GM13976 (cell line): ENCODE data around the gene MLF1.

Experiments used
- DNase-seq: peaks from one replicate; pipeline ENCODE4 v3.0.0; 2012; ENCODE audit warnings: low spot score
- in situ Hi-C: fragments of 300-500 bp; cut with MboI; formaldehyde crosslinking; loops from one replicate; pipeline ENCODE4 v1.12.0; 2022; ENCODE audit warnings: low sequenced_read_pairs, mixed read lengths, inconsistent platforms; ENCODE audit not compliant: unreplicated experiment
- TF ChIP-seq, protein P1 (sequence below): IDR thresholded peaks from 2 replicates; pipeline ENCODE4 v1.5.1; 2012; ENCODE audit warnings: borderline replicate concordance, mild to moderate bottlenecking; ENCODE audit not compliant: insufficient read depth; ENCODE audit errors: extremely low read depth, missing control alignments, control extremely low read depth

MLF1 gene, protein sequence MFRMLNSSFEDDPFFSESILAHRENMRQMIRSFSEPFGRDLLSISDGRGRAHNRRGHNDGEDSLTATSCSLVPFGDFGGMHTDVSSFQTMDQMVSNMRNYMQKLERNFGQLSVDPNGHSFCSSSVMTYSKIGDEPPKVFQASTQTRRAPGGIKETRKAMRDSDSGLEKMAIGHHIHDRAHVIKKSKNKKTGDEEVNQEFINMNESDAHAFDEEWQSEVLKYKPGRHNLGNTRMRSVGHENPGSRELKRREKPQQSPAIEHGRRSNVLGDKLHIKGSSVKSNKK

DNA sequence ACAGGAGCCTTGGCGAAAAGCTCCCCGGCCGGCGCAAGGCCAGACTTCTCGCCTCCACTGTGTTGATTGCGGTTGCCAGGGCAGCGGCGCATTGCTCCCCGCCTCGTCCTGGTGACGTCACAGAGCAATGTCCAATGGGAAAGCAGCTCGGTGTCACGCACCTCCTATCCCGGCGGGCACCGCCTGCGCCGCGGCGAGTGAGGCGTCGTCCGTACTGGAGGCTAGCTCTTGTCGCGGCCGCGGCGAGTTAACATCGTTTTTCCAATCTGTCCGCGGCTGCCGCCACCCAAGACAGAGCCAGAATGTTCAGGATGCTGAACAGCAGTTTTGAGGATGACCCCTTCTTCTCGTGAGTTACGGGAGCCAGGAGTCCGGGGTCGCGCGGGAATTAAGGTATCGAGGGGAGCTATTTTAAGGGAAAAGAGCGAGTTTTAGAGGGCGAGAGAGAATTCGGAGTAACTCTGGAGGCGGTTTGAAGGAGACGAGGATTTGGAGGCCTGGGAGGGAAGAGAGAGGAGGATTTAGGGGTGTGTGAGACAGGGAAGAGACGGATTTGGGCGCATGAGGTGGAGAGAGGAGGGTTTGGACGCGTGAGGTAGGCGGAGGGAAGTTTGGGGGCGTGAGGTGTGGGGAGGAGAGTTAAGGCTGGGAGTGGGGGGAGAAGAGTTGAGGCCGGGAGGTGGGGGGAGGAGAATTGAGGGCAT, at the start of gene MLF1:
MLF1 (plus strand) TSS at position 196 of the 704 bp plus-strand sequence; CDS start at position 303, 107 bp downstream.
- TF ChIP-seq, protein P1, sequence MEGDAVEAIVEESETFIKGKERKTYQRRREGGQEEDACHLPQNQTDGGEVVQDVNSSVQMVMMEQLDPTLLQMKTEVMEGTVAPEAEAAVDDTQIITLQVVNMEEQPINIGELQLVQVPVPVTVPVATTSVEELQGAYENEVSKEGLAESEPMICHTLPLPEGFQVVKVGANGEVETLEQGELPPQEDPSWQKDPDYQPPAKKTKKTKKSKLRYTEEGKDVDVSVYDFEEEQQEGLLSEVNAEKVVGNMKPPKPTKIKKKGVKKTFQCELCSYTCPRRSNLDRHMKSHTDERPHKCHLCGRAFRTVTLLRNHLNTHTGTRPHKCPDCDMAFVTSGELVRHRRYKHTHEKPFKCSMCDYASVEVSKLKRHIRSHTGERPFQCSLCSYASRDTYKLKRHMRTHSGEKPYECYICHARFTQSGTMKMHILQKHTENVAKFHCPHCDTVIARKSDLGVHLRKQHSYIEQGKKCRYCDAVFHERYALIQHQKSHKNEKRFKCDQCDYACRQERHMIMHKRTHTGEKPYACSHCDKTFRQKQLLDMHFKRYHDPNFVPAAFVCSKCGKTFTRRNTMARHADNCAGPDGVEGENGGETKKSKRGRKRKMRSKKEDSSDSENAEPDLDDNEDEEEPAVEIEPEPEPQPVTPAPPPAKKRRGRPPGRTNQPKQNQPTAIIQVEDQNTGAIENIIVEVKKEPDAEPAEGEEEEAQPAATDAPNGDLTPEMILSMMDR: no peak
- in situ Hi-C loops: no loop called here
- peak; percentile 94 for DNase-seq

DNA sequence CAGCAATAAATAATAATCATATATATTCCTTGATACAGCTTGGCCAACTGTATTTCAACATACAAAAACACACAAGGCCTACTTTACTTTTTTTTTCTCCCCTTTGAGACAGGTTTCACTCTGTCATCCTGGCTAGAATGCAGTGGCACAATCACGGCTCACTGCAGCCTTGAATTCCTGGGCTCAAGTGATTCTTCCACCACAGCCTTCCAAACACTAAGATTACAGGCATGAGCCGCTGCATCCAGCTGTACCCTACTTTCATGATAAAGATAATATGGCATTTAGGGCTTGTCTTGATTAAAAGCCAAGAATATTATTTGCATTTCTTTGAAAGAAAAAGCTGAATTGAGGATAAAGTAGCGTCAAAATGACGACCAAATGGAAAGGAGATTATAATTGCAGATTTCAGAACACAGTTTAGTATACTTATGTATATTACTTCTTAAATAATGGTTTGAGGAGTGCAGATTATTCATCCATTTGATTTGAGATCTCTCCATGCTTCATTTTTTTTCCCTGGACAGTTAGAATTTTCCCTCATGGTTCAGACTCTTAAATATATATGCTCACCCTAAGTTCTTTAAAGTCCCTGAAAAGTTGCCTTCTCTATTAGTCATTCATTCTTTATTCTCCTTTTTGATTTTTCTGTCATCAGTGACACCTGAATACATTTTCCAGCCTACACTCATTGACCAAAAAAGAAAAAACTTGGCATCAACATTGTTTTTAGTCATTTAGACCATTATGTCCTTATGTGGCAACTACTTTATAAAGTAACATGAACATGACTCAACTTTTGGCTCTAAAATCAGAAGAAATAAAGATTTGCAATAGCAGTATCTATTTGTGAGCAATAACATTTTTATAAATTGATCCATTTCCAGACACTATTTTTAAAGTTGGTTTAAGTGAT, 48.5 kb upstream of the MLF1 start:
- no peak for DNase-seq
- in situ Hi-C loops: no loop called here
- TF ChIP-seq, protein P1: no peak

DNA sequence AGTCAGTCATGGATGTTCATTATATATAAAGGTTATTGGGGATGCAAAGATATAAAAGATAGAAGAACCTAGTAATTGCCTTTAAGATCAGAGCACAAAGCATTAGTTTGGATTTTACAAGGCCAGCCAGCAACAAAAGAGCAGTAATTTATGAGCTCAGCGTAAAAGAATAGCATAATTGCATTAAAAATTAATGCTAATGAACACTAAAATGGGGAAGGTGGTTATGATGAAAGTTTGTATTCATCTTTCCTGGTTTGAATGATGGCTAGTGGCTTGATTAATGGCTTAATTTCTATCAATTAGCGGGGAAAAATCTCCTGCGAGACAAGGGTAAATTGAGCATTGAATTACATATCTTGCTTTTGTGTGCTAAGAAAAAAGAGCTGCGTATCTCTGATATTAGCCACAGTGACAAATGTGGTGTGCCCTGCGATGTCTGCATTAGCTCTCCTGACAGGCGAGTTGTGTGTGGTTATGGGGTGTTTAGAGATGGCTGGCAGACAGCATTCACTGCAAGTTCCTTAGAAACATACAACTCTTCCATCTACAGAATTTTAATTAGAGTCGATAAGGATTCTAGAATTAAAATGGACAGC, 42.8 kb upstream of the MLF1 start:
- TF ChIP-seq, protein P1: no peak
- no peak for DNase-seq
- in situ Hi-C loops: loop anchor here (25.0 kb wide), 2 partner anchors 666 to 916 kb away; no protein-coding TSS in a partner anchor

DNA sequence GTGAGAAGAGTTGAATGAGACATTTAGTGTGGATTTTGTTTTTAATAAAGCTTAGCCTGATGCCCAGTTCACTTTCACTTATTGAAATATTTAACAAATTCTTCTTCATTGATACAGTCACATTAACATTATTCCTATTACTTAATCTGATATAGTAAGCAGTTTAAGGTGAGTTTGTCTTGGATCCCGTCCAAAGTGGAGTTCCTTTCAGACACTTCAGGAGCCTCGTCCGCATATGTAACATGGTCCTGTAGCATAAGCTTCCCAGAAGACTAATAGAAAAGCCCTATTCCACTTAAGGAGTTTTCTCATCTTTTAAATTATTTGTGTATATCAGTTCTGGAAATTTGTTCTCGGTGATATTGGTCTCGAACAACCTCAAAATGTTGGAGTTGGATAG, 39.7 kb upstream of the MLF1 start:
- TF ChIP-seq, protein P1: no peak
- in situ Hi-C loops: loop anchor here (25.0 kb wide), 2 partner anchors 669 to 919 kb away; no protein-coding TSS in a partner anchor
- DNase-seq: no peak

DNA sequence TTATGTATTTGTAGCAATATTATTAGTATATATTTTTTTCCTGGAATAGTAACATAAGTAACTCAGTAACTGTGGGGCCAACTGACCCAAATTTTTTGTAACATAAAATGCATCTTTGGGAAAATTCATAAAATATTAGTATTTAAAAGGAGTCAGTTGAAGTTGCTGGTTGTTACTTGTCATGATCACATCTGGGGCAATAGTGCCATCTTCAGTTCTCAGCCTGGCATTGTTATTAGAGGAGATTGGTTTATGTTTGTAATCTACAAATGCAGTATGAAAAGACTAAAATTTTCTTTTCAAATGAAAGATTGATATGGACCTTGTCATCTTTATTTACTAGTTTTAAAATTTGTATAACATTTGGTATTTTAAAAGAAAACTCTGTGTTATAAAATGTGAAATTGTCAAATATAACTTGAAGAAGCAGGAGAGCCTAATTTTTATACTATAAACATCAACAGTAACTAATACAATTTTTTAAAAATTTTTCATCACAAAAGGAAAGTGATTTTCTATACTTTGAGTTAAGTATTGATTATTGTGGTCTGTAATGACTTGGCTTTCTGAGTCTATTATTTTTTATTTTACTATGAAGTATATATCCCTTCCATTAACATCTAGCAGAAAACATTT, 38.8 kb upstream of the MLF1 start:
- in situ Hi-C loops: loop anchor here (25.0 kb wide), 2 partner anchors 670 to 920 kb away; no protein-coding TSS in a partner anchor
- TF ChIP-seq, protein P1: peak; percentile 50
- DNase-seq: peak; percentile 12
